ENCODE data around the gene ACTR8. TPM values are rescaled to one million over a fixed set of nuclear protein-coding genes. Genes with fewer than 3 reads are reported as not detected.
A peak's percentile ranks its signal among the peaks of the same experiment; 100 is the strongest.

ACTR8 gene
- polyA plus RNA-seq, 1 donor from 2014 or later, result 28.4 TPM

DNA sequence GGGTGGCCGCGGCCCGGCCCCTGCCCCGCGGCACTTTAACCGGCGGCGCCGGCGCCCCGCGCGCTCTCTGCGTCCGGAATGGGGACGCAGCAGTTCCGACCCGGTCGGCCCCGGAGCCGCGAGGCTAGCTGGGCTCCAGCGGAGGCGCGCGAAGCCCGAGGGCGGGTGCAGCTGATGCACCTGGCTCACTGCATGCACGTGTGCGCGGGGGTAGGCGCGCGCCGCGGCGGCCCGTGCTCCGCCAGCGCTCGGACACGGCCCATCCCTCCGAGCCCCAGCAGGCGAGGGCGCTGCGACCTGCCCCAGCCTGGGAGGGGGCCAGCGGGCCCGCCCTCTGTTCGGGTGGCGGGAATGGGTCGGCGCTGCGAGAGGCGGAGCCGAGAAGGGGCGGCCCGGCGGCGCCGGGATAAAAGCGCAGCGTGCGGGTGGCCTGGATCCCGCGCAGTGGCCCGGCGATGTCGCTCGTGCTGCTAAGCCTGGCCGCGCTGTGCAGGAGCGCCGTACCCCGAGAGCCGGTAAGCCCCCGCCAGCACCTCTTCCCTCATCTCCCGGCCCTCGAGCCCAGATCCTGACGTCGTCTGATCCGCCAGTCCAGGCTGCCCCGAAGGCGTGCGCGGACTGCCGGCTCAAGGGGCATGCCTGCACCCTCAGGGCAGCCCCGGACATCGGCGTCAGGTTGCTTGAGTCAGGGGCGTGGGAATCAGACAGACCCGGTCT, 35.7 kb downstream of the ACTR8 start, which contains the start of the genes CHDH and IL17RB:
Gene CHDH, minus strand, starts transcription at position 286 of the 717 bp plus-strand sequence. CDS start 22,411 bp downstream, outside the sequence.
Gene IL17RB, plus strand, starts transcription at position 435 of the 717 bp plus-strand sequence. Its CDS starts 21 bp downstream, at position 456.
- Histone ChIP-seq H3K9me2 (ENCODE audit: insufficient read depth, low read length) (no peaks in the 10 kb centered on the region), H3K9me3 (ENCODE audit: low read length) (no peaks in the 10 kb centered on the region), H3K27me3 (ENCODE audit: insufficient read depth, low read depth, low read length) (peaks cover 34% of the 10 kb centered on the region), H3K27ac (ENCODE audit: low read length) (no peak within 1 kb of the TSS), H3F3A (ENCODE audit: insufficient read depth, low read length, poor library complexity, severe bottlenecking) (no peaks in the 10 kb centered on the region), H3K79me2 (replicated peaks; ENCODE audit: insufficient read depth, low read length) (no peaks in the 10 kb centered on the region), H3K9ac (ENCODE audit: low read length) (peak within 1 kb of the TSS; percentile 50), H3K4me2 (ENCODE audit: low read length) (peak within 1 kb of the TSS; percentile 51), H4K20me1 (ENCODE audit: insufficient read depth) (no peaks in the 10 kb centered on the region), H3K36me3 (ENCODE audit: insufficient read depth, low read length) (no peaks in the 10 kb centered on the region), H3K4me3 (ENCODE audit: low read length) (peak within 1 kb of the TSS; percentile 70), H2AFZ (ENCODE audit: low read depth, low read length) (no peak within 1 kb of the TSS)
- TF ChIP-seq, protein P1, sequence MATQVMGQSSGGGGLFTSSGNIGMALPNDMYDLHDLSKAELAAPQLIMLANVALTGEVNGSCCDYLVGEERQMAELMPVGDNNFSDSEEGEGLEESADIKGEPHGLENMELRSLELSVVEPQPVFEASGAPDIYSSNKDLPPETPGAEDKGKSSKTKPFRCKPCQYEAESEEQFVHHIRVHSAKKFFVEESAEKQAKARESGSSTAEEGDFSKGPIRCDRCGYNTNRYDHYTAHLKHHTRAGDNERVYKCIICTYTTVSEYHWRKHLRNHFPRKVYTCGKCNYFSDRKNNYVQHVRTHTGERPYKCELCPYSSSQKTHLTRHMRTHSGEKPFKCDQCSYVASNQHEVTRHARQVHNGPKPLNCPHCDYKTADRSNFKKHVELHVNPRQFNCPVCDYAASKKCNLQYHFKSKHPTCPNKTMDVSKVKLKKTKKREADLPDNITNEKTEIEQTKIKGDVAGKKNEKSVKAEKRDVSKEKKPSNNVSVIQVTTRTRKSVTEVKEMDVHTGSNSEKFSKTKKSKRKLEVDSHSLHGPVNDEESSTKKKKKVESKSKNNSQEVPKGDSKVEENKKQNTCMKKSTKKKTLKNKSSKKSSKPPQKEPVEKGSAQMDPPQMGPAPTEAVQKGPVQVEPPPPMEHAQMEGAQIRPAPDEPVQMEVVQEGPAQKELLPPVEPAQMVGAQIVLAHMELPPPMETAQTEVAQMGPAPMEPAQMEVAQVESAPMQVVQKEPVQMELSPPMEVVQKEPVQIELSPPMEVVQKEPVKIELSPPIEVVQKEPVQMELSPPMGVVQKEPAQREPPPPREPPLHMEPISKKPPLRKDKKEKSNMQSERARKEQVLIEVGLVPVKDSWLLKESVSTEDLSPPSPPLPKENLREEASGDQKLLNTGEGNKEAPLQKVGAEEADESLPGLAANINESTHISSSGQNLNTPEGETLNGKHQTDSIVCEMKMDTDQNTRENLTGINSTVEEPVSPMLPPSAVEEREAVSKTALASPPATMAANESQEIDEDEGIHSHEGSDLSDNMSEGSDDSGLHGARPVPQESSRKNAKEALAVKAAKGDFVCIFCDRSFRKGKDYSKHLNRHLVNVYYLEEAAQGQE (IDR thresholded peaks at IDR 0.05; ENCODE audit: borderline replicate concordance), result no peak
- TF ChIP-seq SMC3 (conservative IDR thresholded peaks at IDR 0.05; ENCODE audit: poor library complexity) (peak; percentile 29), MXI1 (conservative IDR thresholded peaks at IDR 0.05; ENCODE audit: poor library complexity, severe bottlenecking) (peak; percentile 92), RAD21 (conservative IDR thresholded peaks at IDR 0.05) (no peak)
- TF ChIP-seq, protein P2, sequence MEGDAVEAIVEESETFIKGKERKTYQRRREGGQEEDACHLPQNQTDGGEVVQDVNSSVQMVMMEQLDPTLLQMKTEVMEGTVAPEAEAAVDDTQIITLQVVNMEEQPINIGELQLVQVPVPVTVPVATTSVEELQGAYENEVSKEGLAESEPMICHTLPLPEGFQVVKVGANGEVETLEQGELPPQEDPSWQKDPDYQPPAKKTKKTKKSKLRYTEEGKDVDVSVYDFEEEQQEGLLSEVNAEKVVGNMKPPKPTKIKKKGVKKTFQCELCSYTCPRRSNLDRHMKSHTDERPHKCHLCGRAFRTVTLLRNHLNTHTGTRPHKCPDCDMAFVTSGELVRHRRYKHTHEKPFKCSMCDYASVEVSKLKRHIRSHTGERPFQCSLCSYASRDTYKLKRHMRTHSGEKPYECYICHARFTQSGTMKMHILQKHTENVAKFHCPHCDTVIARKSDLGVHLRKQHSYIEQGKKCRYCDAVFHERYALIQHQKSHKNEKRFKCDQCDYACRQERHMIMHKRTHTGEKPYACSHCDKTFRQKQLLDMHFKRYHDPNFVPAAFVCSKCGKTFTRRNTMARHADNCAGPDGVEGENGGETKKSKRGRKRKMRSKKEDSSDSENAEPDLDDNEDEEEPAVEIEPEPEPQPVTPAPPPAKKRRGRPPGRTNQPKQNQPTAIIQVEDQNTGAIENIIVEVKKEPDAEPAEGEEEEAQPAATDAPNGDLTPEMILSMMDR (IDR thresholded peaks at IDR 0.05; ENCODE audit: poor library complexity, severe bottlenecking), result no peak

DNA sequence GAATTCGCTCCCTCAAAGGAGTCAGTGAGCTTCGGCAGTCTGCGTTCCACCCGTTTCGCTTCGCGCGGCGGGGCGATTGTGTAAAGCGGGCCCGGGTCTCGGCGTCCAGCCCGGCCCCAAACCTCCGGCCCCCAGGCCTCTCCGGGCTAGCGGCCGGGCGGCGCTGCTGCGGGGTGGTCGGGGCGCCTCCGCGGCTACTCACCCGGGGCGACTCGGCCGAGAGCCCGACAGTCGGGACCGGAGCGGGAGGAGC, 36.1 kb downstream of the ACTR8 start:
- Histone ChIP-seq H3K4me3 (ENCODE audit: low read length) (peak overlapping the region; percentile 70), H3F3A (ENCODE audit: insufficient read depth, low read length, poor library complexity, severe bottlenecking) (no peaks in the 10 kb centered on the region), H4K20me1 (ENCODE audit: insufficient read depth) (no peaks in the 10 kb centered on the region), H3K9ac (ENCODE audit: low read length) (peak overlapping the region; percentile 50), H3K4me2 (ENCODE audit: low read length) (peak overlapping the region; percentile 51), H3K36me3 (ENCODE audit: insufficient read depth, low read length) (no peaks in the 10 kb centered on the region), H3K27me3 (ENCODE audit: insufficient read depth, low read depth, low read length) (peaks cover 34% of the 10 kb centered on the region), H3K27ac (ENCODE audit: low read length) (no peak overlapping the region), H2AFZ (ENCODE audit: low read depth, low read length) (no peak overlapping the region), H3K79me2 (replicated peaks; ENCODE audit: insufficient read depth, low read length) (no peaks in the 10 kb centered on the region), H3K9me2 (ENCODE audit: insufficient read depth, low read length) (no peaks in the 10 kb centered on the region), H3K9me3 (ENCODE audit: low read length) (no peaks in the 10 kb centered on the region)
- TF ChIP-seq RAD21 (conservative IDR thresholded peaks at IDR 0.05) (no peak), EZH2 (IDR thresholded peaks at IDR 0.05; ENCODE audit: borderline replicate concordance, insufficient read depth, low read length, poor library complexity, severe bottlenecking) (no peak), MXI1 (conservative IDR thresholded peaks at IDR 0.05; ENCODE audit: poor library complexity, severe bottlenecking) (no peak), EP300 (conservative IDR thresholded peaks at IDR 0.05; ENCODE audit: poor library complexity, severe bottlenecking) (no peak), TAF1 (IDR thresholded peaks at IDR 0.05; ENCODE audit: low read depth) (no peak), POLR2AphosphoS5 (IDR thresholded peaks at IDR 0.05) (no peak)
- TF ChIP-seq, protein P1 (IDR thresholded peaks at IDR 0.05; ENCODE audit: borderline replicate concordance), result no peak
- TF ChIP-seq, protein P2 (IDR thresholded peaks at IDR 0.05; ENCODE audit: poor library complexity, severe bottlenecking), result no peak

Data from neural cell (in vitro differentiated cells).